HepG2 (cell line): Measurements from ENCODE around the gene TCF25. TPM values are rescaled to one million over a fixed set of nuclear protein-coding genes. Genes with fewer than 3 reads are reported as not detected.

ENCODE experiments used
- ATAC-seq: fragments of 200-7000 bp; cut with Tn5 transposase; 3 replicates; pipeline ENCODE4 v1.9.1; 2020; ENCODE audit warnings: mild to moderate bottlenecking, moderate library complexity
- BruUV-seq: library from RNA; stranded (reverse); fragments of 400-500 nt; replicated peaks from 2 replicates; lab custom pipeline; 2021; lab: Mats Ljungman, UMichigan
- CTCF ChIA-PET: fragments of 300-600 bp; formaldehyde crosslinking; extraction: SDS; loops from one replicate; lab custom pipeline; 2021; ENCODE audit warnings: low total read pairs, inconsistent platforms, low intra/inter-chr PET ratio; lab: Yijun Ruan, JAX
- POLR2A ChIA-PET: fragments of 350-600 bp; sonication (Branson Sonifier 250); formaldehyde crosslinking; loops from one replicate; lab custom pipeline; 2020; ENCODE audit warnings: antibody characterized with exemption, inconsistent platforms; lab: Yijun Ruan, JAX
- DNase-seq: peaks from one replicate; pipeline ENCODE4 v3.0.0-alpha.2; 2015; ENCODE audit warnings: low spot score
- FAIRE-seq: peaks from 3 replicates; lab custom pipeline; 2011; peaks lifted over from hg19 to GRCh38; lab: Jason Lieb, UNC
- H2AFZ ChIP-seq: one replicate; pipeline ENCODE4 v1.6.1; 2011; ENCODE audit warnings: low read length, inconsistent platforms
- H3K27ac ChIP-seq: fragments of 300-600 bp; 3 replicates; pipeline ENCODE4 v1.8.0; 2011; ENCODE audit warnings: mixed run types, mild to moderate bottlenecking, mixed read lengths, low read length, inconsistent platforms; ENCODE audit not compliant: insufficient read depth; ENCODE audit errors: extremely low read length
- H3K27me3 ChIP-seq, 2 experiments: fragments of 200-600 bp in 1 of 2; 2 replicates in 1 of 2; 3 replicates in 1 of 2; pipeline versions ENCODE4 v1.6.0 to v1.8.0; 2011; ENCODE audit warnings: low read length in 2 of 2, mild to moderate bottlenecking in 2 of 2, moderate library complexity in 2 of 2, inconsistent platforms in 1 of 2; ENCODE audit not compliant: insufficient read depth in 2 of 2, control insufficient read depth in 1 of 2
- H3K36me3 ChIP-seq, 2 experiments: fragments of 200-600 bp in 1 of 2; replicated peaks in 1 of 2; 2 replicates in 1 of 2; 3 replicates in 1 of 2; pipeline versions ENCODE4 v1.5.1 to v1.8.0; 2011; ENCODE audit warnings: low read length in 2 of 2, inconsistent platforms in 1 of 2; ENCODE audit not compliant: insufficient read depth in 2 of 2, control insufficient read depth in 1 of 2
- H3K4me1 ChIP-seq: 2 replicates; pipeline ENCODE4 v1.5.1; 2012; ENCODE audit warnings: low read length, inconsistent platforms; ENCODE audit not compliant: insufficient read depth
- H3K4me2 ChIP-seq: 2 replicates; pipeline ENCODE4 v1.6.0; 2011; ENCODE audit warnings: low read depth, low read length, inconsistent platforms
- H3K4me3 ChIP-seq, 3 experiments: fragments of 200-600 bp in 1 of 3; sonication (generic), shearing (Covaris generic) in 1 of 3; replicated peaks in 1 of 3; 2 replicates each; pipeline ENCODE4 v1.5.1; 2011 to 2016; ENCODE audit warnings: low read length in 3 of 3, inconsistent platforms in 2 of 3, low read depth in 2 of 3, mild to moderate bottlenecking in 2 of 3, control low read depth in 1 of 3, mixed read lengths in 1 of 3; ENCODE audit not compliant: insufficient read depth in 1 of 3
- H3K79me2 ChIP-seq: one replicate; pipeline ENCODE4 v1.6.1; 2011; ENCODE audit warnings: low read length, inconsistent platforms; ENCODE audit not compliant: insufficient read depth
- H3K9ac ChIP-seq: 2 replicates; pipeline ENCODE4 v1.6.0; 2011; ENCODE audit warnings: mild to moderate bottlenecking, low read depth, low read length, inconsistent platforms; ENCODE audit not compliant: insufficient read depth
- H3K9me3 ChIP-seq: 2 replicates; pipeline ENCODE4 v1.5.1; 2012; ENCODE audit warnings: mild to moderate bottlenecking, low read length
- H4K20me1 ChIP-seq: 2 replicates; pipeline ENCODE4 v1.6.0; 2011; ENCODE audit warnings: inconsistent platforms, mild to moderate bottlenecking, low read length, moderate library complexity; ENCODE audit not compliant: insufficient read depth
- AGO2 ChIP-seq: fragments of 200-400 bp; formaldehyde crosslinking; optimal IDR thresholded peaks from 2 replicates; pipeline ENCODE3; 2017; ENCODE audit warnings: mild to moderate bottlenecking, low read depth, low read length, moderate library complexity
- ARHGAP35 ChIP-seq: sonication (generic); formaldehyde crosslinking; IDR thresholded peaks from 2 replicates; pipeline ENCODE4 v1.9.0; 2022; ENCODE audit warnings: mild to moderate bottlenecking, inconsistent platforms, moderate library complexity, missing genetic modification reagents, borderline replicate concordance
- ATF7 ChIP-seq, 2 experiments: fragments of 450-650 bp in 1 of 2; sonication (generic) in 1 of 2; formaldehyde crosslinking in 1 of 2; IDR thresholded peaks; 2 replicates each; pipeline versions ENCODE4 v1.4.0 to v1.6.1; 2016 to 2020; ENCODE audit warnings: antibody characterized with exemption in 1 of 2, mild to moderate bottlenecking in 1 of 2, missing genetic modification reagents in 1 of 2
- NFYC ChIP-seq: IDR thresholded peaks from 2 replicates; pipeline ENCODE4 v1.6.1; 2016; ENCODE audit warnings: missing genetic modification reagents, missing compliant biosample characterization
- PITX1 ChIP-seq: sonication (generic); formaldehyde crosslinking; IDR thresholded peaks from 2 replicates; pipeline ENCODE4 v1.5.1; 2020; ENCODE audit warnings: mild to moderate bottlenecking, missing genetic modification reagents
- RBM22 ChIP-seq: fragments of 200-400 bp; formaldehyde crosslinking; optimal IDR thresholded peaks from 2 replicates; pipeline ENCODE3; 2017; ENCODE audit warnings: mild to moderate bottlenecking, low read length, moderate library complexity
- ZFP1 ChIP-seq: IDR thresholded peaks from 2 replicates; pipeline ENCODE4 v1.6.1; 2016
- WGBS: methylation state at CpG from one replicate; pipeline ENCODE4 v1.1.6; 2017; ENCODE audit warnings: low lambda C conversion rate; 5-methylcytosine and 5-hydroxymethylcytosine counted together
- in situ Hi-C: cut with HindIII; loops from 2 replicates; pipeline ENCODE4 v1.10.0; 2017; ENCODE audit warnings: low pct_unique_long_range_greater_than_20kb; ENCODE audit not compliant: extremely low pct_ligation_motif_present
- intact Hi-C: fragments of 100-400 bp; cut with micrococcal nuclease; formaldehyde crosslinking; loops from one replicate; pipeline ENCODE4 v1.10.0; 2022; ENCODE audit not compliant: unreplicated experiment
- polyA plus RNA-seq, 8 experiments: library from polyadenylated mRNA; depleted of rRNA in 3 of 8; stranded (reverse) in 7 of 8; unstranded in 1 of 8; fragments of >200 nt; fragmentation: Illumina TruSeq in 4 of 8; extraction: Trizol in 4 of 8; gene quantifications; 2 replicates each; pipeline versions ENCODE4 v1.2.1 to v1.2.3, GENCODE V29; 2011 to 2016; ENCODE audit warnings: low read depth in 4 of 8, missing spikeins in 1 of 8, mixed read lengths in 1 of 8; ENCODE audit not compliant: insufficient read depth in 1 of 8
- total RNA-seq, 5 experiments: library from RNA; depleted of rRNA; stranded (reverse); fragments of >200 nt; fragmentation: Illumina TruSeq; extraction: Trizol; gene quantifications; 2 replicates each; pipeline ENCODE4 v1.2.3, GENCODE V29; 2016; ENCODE audit warnings: low read depth in 1 of 5
- TF ChIP-seq, protein P1 (sequence below): sonication (generic); formaldehyde crosslinking; IDR thresholded peaks from 2 replicates; pipeline ENCODE4 v1.5.1; 2020; ENCODE audit warnings: mild to moderate bottlenecking, missing genetic modification reagents, moderate library complexity
- TF ChIP-seq, protein P2 (sequence below): sonication (generic); formaldehyde crosslinking; IDR thresholded peaks from 2 replicates; pipeline ENCODE4 v1.4.0; 2020; ENCODE audit warnings: mild to moderate bottlenecking, missing genetic modification reagents

The TCF25 gene
- total and polyA plus RNA-seq, 2 of the 13 experiments (the other 11 are each of a cell fraction or from before 2014, with no cell fraction given) = 138 to 206 TPM

DNA sequence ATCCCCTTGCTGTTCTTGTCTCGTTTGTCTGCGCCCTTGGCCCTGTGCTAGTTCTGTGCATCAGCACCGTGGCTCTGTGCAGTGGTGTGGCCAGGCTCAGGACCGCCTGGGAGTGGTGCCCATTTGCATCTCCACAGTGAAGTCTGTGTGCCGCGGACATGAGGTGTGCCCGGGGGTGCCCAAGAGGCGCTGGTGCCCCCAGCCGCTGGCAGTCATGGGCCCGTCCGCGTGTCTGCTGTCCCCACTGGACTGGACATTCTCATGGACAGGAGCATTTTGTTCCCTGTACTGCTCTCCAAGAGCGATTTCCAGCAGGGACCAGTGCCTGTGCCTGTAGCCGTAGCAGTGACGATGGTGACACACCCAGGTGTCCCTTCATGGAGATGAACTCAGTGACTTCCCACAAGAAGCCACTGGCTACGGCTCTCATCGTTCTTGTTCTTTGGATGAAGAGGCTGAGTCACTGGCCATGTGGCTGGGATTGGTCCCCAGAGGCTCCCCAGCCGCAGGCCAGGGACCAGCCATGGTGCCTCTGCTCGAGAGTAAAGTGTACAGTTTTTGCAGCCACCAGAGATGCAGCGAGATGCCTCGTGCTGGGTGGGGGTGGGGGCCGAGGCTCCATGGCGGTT is 32.2 kb downstream of the TCF25 start:
- POLR2A ChIA-PET = interaction anchor here (1.2 to 8.1 kb wide), 4 partner anchors 13 to 32 kb away, joined by 3 to 78 read pairs (median 17); partner anchors contain the start of genes MC1R, TCF25 and TUBB3
- H3K4me1 ChIP-seq = no peaks in the 10 kb centered on the region; the same call in 1 of the 2 replicates
- no peaks in the 10 kb centered on the region for H3K9me3 ChIP-seq
- no peaks in the 10 kb centered on the region for H3K27me3 ChIP-seq
- intact Hi-C loops (no loop called here), in situ Hi-C loops (no loop called here)
- peak; percentile 14 for TF ChIP-seq AGO2
- no peak for TF ChIP-seq ZFP1 (CRISPR knock-in tag)
- no peaks in the 10 kb centered on the region for H3K79me2 ChIP-seq
- no TSS peak for BruUV-seq
- no peak overlapping the region for H3K4me3 ChIP-seq
- FAIRE-seq (no peak), ATAC-seq (no peak), DNase-seq (no peak)
- CTCF ChIA-PET = no interaction called here
- H3K4me2 ChIP-seq = no peak overlapping the region
- H2AFZ ChIP-seq = no peak overlapping the region
- no peaks in the 10 kb centered on the region; the same call in 1 of the 2 replicates for H4K20me1 ChIP-seq
- 99% methylated on average over 22 of the region's 23 CpGs for WGBS
- no peak overlapping the region for H3K9ac ChIP-seq
- H3K36me3 ChIP-seq = peaks cover 31 to 51% of the 10 kb centered on the region in 2 experiments
- H3K27ac ChIP-seq = no peak overlapping the region

DNA sequence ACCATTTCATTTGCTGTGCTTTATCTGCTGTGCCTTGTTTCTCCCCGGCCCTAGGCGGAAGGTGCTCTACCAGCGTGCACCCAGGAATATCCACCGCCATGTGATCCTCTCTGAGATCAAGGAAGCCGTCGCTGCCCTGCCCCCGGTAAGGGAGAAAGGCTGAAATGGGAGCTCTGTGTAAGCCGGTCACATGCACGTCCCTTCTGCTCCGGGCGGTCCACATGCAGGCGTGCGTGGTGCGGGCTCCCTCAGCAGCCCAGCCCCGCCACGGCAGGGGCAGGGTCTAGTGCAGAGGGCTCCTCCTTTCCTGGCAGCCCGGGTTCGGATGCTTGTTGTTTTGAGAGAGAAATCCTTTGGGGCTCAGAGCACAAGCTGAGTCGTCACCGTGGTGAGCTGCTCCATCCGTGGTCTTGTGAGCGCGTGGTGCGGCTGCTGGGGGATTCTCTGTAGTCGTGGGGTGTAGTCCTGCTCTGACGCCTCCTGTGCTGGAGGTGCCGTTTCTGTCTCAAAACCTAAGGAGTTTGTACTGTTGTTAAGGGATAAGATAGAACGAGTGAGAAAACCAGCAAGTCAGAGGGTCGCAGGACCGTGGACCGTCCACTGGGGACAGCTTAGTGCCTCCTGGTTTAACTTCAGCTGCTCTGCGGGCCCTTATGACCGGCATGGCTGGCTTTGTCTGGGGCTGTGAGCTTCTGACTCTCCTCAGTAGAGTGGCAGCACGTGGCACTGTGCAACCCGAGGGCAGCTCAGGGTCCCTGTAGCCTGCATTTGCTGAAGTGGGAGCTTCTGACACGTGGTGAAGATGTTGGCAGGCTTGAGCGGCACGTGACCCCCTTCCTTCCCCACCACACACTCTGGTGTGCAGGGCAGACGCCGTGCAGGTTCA is 33.0 kb downstream of the TCF25 start:
- Histone ChIP-seq H3K4me2 (no peak overlapping the region), H2AFZ (no peak overlapping the region), H3K79me2 (no peaks in the 10 kb centered on the region), H3K9ac (no peak overlapping the region), H3K9me3 (no peaks in the 10 kb centered on the region), H3K27ac (no peak overlapping the region), H3K27me3 (no peaks in the 10 kb centered on the region), H3K4me3 (no peak overlapping the region), H3K4me1 (no peaks in the 10 kb centered on the region; the same call in 1 of the 2 replicates), H4K20me1 (no peaks in the 10 kb centered on the region; the same call in 1 of the 2 replicates), H3K36me3 (peaks cover 31 to 45% of the 10 kb centered on the region in 2 experiments)
- CTCF ChIA-PET = no interaction called here
- BruUV-seq = no TSS peak
- no peak; the same call in 2 of the 3 replicates for ATAC-seq
- WGBS = 95% methylated on average over 31 of the region's 40 CpGs
- POLR2A ChIA-PET = interaction anchor here (0.8 to 8.1 kb wide), 4 partner anchors 12 to 32 kb away, joined by 3 to 78 read pairs (median 17); partner anchors contain the start of genes MC1R, TCF25 and TUBB3
- intact Hi-C loops (no loop called here), in situ Hi-C loops (no loop called here)
- FAIRE-seq = no peak
- no peak for DNase-seq
- TF ChIP-seq RBM22 = peak; percentile 3
- peak; percentile 74 for TF ChIP-seq AGO2
- no peak for TF ChIP-seq ARHGAP35 (CRISPR knock-in tag)
- TF ChIP-seq PITX1 = no peak
- TF ChIP-seq NFYC (CRISPR knock-in tag) = no peak
- TF ChIP-seq, protein P1, sequence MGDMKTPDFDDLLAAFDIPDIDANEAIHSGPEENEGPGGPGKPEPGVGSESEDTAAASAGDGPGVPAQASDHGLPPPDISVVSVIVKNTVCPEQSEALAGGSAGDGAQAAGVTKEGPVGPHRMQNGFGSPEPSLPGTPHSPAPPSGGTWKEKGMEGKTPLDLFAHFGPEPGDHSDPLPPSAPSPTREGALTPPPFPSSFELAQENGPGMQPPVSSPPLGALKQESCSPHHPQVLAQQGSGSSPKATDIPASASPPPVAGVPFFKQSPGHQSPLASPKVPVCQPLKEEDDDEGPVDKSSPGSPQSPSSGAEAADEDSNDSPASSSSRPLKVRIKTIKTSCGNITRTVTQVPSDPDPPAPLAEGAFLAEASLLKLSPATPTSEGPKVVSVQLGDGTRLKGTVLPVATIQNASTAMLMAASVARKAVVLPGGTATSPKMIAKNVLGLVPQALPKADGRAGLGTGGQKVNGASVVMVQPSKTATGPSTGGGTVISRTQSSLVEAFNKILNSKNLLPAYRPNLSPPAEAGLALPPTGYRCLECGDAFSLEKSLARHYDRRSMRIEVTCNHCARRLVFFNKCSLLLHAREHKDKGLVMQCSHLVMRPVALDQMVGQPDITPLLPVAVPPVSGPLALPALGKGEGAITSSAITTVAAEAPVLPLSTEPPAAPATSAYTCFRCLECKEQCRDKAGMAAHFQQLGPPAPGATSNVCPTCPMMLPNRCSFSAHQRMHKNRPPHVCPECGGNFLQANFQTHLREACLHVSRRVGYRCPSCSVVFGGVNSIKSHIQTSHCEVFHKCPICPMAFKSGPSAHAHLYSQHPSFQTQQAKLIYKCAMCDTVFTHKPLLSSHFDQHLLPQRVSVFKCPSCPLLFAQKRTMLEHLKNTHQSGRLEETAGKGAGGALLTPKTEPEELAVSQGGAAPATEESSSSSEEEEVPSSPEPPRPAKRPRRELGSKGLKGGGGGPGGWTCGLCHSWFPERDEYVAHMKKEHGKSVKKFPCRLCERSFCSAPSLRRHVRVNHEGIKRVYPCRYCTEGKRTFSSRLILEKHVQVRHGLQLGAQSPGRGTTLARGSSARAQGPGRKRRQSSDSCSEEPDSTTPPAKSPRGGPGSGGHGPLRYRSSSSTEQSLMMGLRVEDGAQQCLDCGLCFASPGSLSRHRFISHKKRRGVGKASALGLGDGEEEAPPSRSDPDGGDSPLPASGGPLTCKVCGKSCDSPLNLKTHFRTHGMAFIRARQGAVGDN = 0 out of 2 replicates have a peak, but pooled peaks have one; percentile 7
- TF ChIP-seq, protein P2, sequence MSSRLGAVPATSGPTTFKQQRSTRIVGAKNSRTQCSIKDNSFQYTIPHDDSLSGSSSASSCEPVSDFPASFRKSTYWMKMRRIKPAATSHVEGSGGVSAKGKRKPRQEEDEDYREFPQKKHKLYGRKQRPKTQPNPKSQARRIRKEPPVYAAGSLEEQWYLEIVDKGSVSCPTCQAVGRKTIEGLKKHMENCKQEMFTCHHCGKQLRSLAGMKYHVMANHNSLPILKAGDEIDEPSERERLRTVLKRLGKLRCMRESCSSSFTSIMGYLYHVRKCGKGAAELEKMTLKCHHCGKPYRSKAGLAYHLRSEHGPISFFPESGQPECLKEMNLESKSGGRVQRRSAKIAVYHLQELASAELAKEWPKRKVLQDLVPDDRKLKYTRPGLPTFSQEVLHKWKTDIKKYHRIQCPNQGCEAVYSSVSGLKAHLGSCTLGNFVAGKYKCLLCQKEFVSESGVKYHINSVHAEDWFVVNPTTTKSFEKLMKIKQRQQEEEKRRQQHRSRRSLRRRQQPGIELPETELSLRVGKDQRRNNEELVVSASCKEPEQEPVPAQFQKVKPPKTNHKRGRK (CRISPR knock-in tag) = no peak
- no peak for TF ChIP-seq ATF7 (IDR thresholded peaks at IDR 0.05)
- no peak for TF ChIP-seq ATF7 (CRISPR knock-in tag; IDR thresholded peaks at IDR 0.05)
